Raji (cell line): ENCODE data around the gene RPS6KL1.

Experiments
- POLR2A ChIP-seq: IDR thresholded peaks from 2 replicates; pipeline ENCODE4 v1.6.1; 2011; ENCODE audit warnings: low read depth, low read length, control low read depth; ENCODE audit not compliant: insufficient read depth

The RPS6KL1 gene

DNA sequence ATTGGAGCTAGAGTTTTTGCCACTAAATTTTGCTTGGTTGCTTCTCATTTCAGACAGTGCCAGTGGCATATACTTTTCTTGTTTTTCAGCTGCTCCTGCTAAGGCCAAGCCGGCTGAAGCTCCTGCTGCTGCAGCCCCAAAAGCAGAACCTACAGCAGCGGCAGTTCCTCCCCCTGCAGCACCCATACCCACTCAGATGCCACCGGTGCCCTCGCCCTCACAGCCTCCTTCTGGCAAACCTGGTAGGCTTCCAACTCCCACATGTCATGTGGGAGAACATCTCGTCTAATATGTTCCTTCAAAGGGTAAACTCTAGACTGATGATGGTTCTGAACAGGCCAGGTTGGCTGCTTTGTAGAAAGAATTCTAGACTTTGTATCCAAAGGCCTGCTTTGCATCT lies 30.3 kb downstream of the RPS6KL1 start:
- TF ChIP-seq POLR2A: no peak

DNA sequence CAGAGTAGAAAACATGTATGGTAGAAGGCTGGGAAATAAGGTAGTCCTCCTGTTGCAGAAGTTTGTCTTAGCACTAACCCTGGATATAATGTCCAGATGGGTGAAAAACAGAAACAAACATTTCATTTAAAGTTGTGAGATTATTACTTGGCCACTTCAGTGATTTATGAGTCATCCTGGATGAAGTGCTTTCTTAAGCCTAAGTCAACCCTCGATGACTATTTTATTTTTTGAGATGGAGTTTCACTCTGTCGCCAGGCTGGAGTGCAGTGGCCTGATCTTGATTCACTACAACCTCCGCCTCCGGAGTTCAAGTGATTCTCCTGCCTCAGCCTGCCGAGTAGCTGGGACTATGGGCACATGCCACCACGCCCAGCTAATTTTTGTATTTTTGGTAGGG lies 31.2 kb downstream of the RPS6KL1 start:
- no peak for TF ChIP-seq POLR2A

DNA sequence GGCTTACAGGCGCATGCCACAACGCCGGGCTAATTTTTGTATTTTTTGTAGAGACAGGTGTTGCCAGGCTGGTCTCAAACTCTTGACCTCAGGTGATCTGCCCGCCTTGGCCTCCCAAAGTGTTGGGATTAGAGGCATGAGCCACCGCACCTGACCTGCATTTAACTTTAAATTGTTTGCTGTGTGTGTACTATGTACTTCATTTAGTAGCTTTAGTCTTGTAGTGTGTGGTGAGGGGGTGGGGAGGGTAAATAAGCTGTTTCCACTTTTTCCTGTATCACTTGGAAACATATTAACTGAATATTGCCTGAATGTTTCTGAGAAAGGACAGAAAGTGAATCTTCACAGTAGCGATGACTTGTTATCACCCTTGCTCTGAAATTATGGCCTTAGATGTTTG lies 32.8 kb downstream of the RPS6KL1 start:
- TF ChIP-seq POLR2A: no peak

DNA sequence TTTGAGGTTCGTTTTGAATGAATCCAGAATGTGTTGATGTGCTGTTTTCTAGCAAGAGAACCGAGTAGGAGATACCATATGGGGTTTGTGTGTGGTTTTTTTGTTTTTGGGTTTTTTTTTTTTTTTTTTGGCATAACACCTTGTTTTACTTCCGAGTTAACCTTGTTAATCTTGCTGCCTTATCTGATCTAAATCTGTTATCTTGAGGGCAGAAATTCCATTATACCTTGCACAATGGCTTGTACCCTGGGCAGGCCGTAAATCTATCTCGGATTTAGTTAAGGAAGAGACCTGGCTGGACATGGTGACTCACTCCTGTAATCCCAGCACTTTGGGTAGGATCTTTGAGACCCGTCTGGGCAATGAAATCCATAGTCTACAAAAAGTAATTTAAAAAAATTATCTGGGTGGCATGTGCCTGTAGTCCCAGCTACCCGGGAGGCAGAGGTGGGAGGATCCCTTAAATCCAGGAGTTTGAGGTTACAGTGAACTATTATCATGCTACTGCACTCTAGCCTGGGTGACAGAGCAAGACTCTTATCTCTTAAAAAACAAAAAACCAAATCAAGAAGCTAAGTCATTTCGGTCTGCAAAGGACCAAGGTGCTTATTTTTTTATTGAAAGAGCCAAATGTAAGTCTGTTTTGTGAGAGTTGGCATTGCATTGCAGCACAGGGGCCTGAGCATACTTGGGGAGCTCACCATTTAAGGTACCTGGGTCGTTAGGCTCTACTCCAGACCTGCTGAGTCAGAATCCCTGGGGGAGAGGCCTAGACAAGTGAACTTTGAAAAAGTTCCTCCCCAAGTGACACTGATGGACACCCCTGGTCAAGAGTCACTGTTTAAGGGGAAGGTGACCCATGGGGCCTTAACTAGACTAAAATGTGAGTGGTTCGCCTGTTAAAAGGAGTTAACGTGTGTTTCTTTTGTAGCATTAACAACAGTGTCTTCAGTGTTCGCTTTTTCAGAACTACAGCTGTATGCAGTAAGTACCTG lies 34.6 kb downstream of the RPS6KL1 start:
- TF ChIP-seq POLR2A: no peak

DNA sequence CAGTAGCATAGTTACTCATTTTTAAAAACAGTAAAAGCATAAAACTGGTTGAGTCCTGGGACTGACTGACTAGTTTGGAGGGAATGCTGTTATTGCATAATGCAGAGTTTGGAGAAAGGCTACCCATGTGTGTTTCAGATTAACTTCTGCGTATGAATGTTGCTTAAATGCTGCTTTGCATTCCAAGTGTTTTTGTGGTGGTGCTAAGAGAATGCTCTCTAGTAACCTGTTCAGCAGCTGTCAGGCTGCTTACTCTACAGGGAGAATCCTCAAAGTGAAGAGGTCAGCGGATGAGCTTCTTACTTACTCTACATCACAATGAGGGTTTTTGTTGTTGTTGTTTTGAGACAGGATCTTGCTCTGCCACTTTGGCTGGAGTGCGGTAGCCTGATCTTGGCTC lies 37.1 kb downstream of the RPS6KL1 start:
- no peak for TF ChIP-seq POLR2A

DNA sequence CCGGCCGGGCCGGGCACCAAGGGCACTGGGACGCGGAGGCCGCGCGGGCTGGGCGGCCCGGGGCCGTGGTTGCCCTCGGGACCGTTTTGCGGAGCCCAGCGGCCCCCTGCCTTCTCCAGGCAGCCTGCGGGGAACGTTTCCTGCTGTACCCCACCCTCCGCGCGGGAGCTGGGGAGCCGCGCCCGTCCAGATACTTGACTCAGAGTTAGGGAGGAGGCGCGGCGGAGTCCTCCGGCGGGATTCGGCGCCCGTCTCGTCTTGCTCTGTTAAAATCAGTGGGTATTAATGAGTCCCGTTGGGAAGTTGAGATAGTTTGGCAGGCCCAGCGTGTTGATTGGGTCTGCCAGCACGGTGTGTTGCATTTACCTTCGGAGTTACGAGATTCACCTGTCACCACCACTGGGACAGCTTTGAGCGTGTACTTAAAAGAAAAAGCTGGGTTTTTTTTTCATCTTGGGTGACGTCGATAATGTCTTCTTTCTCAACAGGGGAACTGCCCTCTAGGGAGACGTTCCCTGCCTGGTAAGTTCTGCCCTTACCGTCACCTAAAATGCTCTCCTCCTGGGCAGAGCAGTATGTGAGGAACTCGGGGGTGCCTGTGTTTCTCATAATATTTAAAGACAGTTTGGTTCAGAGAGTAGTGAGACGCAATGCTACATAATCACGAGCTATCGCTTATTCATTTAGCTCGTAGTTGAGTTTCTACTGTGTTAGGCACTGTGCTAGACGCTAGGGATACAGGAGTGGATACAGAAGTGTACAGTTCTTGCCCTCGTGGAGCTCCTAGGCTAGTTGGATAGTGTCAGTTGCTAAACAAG lies 40.7 kb downstream of the RPS6KL1 start:
- no peak for TF ChIP-seq POLR2A

DNA sequence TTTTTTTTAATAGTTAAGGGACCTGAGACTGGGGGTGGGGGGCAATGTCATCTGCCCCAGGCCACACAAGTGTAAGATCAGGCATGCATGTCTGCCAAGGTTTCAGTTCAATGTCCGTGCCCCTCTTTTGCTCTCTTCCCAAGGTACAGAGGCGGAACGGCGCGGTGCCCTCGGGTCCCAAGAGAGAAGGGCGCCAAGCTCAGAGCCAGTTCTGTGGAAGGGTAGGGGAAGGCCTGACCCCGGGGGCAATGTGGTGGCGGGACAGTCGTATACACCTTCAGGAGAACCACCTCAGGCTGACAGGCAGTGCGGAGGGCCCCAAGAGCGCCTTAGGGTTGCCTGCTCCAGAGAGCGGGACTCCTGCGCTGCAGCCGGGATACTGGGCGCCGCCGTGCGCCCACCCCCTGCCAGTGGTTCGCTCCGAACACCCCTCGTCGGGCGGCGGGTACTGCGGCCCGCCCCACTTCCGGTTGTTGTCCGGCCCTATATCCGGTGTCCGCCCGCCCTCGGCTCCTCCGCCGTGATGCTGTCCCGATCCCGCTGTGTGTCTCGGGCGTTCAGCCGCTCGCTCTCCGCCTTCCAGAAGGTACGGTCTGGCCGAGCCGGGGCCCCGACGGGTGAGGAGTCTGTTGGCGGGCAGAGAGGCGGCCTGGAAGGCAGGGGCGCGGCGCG lies 41.5 kb downstream of the RPS6KL1 start, which contains the start of gene DLST:
Gene DLST (plus strand): TSS at position 486 of the 672 bp plus-strand sequence. CDS start 38 bp downstream, at position 524.
- peak; percentile 95 for TF ChIP-seq POLR2A

DNA sequence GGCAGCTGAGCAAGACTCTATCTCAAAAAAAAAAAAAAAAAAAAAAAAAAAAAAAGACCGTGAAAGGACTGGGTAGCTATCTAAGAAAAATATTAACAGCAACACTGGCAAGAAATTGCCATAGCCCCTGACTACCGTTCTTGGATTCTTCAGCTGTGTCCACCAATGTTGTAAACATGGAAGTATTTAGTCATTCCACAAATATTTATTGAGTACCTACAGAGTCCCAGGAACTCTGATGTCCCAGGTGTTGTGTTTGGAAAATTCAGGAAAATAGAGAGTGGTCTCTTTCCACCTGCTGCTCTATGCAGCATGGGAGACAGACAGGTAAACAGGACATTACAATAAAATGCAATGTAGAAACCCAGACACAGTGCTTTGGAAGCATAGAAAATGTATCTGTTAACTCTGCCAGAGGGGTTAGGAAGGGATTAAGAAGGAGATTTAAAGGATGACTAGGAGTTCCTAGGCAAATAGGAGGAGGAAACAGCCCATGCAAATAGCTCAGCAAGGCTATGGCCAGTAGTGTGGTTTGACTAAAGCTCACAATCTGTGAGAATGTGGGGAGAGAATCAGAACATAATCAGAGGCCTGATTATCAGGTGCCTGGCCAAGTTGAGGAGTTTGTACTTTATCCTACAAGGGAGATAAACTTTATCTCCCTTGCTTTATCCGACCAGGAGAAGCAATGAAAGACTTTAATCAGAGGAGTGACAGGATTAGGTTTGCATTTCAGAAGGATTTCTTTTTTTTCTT lies 43.5 kb downstream of the RPS6KL1 start:
- no peak for TF ChIP-seq POLR2A

DNA sequence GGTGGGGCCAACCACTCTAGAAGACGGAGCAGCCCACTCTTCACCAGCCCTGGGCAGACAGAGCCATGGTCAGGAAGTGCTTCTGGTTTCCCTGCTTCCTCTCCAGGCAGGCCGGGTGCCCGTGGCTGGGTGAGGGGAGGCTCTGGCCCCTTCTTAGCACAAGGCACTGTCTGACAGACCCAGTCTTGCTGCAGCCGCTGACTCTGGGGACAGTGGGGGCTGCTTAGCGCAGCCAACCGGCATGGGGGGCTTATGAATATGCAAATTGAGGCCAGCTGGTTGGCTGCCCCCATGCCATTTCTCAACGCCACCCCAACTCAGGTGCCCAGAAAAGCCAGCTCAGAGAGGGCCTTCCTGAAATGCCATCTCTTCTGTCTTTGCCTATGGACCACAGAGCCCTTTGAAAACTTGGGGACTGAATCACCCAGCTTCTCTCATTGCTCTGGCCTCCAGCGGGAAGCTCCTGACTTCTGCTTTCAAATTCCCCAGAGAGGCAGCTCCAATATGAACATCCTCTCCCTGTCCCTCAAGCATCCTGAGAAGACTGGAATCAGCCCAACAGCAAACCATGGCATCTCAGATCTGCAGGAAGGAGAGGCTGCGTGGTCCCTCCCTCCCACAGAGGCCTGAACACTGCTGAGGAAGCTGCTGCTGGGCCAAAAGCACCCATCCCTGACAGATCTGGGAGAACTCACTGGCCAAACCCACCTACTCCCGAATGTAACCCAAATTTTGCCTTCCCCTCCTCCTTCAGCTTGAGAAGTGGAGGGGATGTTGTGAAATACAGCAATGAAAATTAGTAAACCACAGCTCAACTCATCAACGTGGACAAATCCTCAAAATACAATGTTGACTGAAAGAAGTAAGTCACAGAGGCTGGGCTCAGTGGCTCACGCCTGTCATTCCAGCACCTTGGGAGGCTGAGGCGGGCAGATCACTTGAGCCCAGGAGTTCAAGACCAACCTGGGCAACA lies 46.8 kb downstream of the RPS6KL1 start, which contains the start of gene PROX2:
Gene PROX2 (minus strand): TSS at position 205 of the 973 bp plus-strand sequence. CDS start 12,311 bp downstream, outside the sequence.
- no peak for TF ChIP-seq POLR2A

DNA sequence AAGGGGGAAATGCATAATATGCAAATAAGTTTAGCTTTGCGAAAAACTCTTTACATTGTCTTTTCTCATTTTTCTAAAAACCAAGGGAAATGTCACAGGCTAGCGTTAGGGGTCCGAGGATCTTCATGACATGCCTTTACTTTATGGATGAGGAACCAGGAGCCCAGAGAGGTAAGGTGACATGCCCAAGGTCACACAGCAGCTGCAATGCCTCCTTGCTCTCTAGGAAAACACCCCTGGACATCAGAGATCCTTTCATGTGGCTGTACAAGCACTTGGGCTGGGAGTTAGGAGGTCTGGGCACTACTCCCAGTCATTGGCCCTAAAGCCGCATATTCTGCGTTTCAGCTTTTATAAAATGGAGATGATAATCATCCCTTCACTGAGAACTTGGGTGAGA lies 47.9 kb downstream of the RPS6KL1 start:
- no peak for TF ChIP-seq POLR2A

DNA sequence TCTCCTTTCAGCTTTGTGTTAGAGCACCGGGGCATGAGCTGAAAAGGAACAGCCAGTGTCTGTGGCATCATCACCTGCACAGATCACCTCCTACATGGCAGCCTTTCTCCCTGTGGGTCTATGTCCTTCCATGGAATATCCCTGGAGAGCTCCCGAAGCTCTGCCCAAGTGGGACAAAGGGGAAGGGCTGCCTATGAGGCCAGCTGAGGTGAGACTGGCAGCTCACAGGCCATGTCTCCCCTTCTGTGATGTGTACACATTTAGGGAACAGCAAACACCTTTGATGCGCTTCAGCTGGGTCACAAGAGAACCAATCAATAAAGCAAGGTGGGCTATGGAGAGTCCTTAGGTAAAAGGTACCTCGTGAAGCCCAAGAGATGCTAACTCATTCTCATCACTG lies 51.2 kb downstream of the RPS6KL1 start:
- no peak for TF ChIP-seq POLR2A

DNA sequence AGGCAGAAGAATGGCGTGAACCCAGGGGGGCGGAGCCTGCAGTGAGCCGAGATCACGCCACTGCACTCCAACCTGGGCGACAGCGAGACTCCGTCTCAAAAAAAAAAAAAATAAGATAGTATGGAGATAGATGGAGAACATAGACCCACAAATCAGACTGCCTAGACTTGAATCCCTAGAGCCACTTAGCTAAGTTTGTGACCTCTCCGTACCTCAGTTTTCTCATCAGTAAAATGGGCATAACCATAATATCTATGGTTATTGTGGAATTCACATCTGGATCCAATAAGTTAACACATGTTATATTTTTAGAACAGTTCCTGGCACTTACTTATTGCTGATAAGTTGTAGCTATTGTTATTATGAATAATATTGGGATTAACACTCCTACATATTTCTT lies 54.3 kb downstream of the RPS6KL1 start:
- no peak for TF ChIP-seq POLR2A

DNA sequence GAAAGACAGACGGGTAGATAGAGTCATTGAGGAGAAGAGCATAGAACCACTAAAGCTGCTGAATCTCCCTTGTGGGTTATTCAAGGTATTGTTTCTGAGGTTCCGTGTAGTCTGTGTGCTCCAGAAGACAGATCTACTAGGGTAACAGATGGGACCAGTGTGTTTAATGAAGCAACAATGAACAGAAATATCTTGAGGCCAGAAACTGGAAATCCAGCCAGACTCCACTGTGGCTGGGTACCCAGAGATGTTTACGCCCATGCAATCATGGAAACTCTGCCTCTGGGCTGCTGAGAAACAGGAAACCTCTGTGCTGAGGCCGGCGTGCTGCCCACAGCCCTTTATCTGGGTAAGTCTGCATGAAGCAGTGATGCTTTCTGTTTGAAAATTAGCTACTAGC lies 55.4 kb downstream of the RPS6KL1 start:
- no peak for TF ChIP-seq POLR2A
